OCI-LY7 (cell line): ENCODE data around the gene CNGA4.

Experiments
- CTCF ChIP-seq: fragments of 200-600 bp; sonication (generic); conservative IDR thresholded peaks from 2 replicates; pipeline ENCODE4 v1.5.1; 2014; ENCODE audit warnings: mild to moderate bottlenecking, antibody characterized with exemption, low read length, moderate library complexity, mixed read lengths
- EZH2phosphoT487 ChIP-seq: fragments of 200-600 bp; sonication (generic); IDR thresholded peaks from 2 replicates; pipeline ENCODE4 v1.6.1; 2018; ENCODE audit warnings: low read depth, borderline replicate concordance, mild to moderate bottlenecking, mixed run types, antibody characterized with exemption, low read length, moderate library complexity, mixed read lengths

GRCh38 chr11:6251120-6251733 lies 12.3 kb downstream of the CNGA4 start:
- TF ChIP-seq CTCF (peak; percentile 80), EZH2phosphoT487 (no peak)
